AG04449 (cell line): ENCODE measurements around the gene RALGDS.

Experiments used
- CTCF ChIA-PET: fragments of 350-600 bp; formaldehyde crosslinking; extraction: SDS; loops from one replicate; lab custom pipeline; 2021; ENCODE audit warnings: antibody characterized with exemption; lab: Yijun Ruan, JAX
- POLR2A ChIA-PET: fragments of 400-600, 350-600 bp; formaldehyde crosslinking; extraction: SDS; loops from one replicate; lab custom pipeline; 2020; ENCODE audit warnings: antibody characterized with exemption, inconsistent platforms; lab: Yijun Ruan, JAX
- DNase-seq: peaks from one replicate; pipeline ENCODE4 v3.0.0-alpha.2; 2010; ENCODE audit warnings: low read depth, low spot score
- H3K4me3 ChIP-seq: 2 replicates; pipeline ENCODE4 v1.5.1; 2011; ENCODE audit warnings: low read depth, mild to moderate bottlenecking, control low read depth, low read length
- TF ChIP-seq, protein P1 (sequence below): IDR thresholded peaks from one replicate; pipeline ENCODE4 v1.5.1; 2011; ENCODE audit warnings: mild to moderate bottlenecking, moderate library complexity, low read length, control low read depth, inconsistent platforms; ENCODE audit not compliant: insufficient read depth; ENCODE audit errors: missing control alignments

The RALGDS gene

DNA sequence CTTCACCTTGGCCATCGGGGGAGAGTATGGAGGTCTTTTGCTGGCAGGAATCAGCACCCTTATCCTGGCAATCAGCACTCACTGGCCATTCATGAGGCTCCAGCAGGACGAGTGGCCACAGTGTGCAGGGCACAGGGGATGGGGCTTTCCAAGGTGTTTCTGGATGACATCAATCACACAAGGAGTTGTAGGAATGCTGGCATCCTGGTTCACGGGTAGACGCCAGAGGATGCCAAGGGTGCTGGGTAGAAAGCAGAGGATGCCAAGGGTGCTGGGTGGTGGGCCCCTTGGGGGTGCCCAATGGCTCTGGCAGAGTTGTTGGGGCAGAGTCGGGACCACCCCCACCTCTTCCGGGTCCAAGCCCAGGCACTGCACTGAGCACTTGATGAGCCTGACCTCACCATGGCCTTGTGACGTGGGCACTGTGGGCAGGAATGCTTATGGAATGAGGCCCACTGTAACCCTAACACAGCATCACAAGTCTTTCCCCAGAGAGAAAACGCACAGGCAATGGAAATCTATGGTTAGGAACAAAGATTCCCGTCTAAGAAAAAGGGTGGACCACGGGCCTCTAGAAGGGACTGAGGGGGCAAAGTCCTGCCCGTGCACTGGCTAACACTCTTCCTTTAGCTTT, 30.2 kb downstream of the RALGDS start:
- H3K4me3 ChIP-seq: no peak overlapping the region
- POLR2A ChIA-PET: no interaction called here
- TF ChIP-seq, protein P1, sequence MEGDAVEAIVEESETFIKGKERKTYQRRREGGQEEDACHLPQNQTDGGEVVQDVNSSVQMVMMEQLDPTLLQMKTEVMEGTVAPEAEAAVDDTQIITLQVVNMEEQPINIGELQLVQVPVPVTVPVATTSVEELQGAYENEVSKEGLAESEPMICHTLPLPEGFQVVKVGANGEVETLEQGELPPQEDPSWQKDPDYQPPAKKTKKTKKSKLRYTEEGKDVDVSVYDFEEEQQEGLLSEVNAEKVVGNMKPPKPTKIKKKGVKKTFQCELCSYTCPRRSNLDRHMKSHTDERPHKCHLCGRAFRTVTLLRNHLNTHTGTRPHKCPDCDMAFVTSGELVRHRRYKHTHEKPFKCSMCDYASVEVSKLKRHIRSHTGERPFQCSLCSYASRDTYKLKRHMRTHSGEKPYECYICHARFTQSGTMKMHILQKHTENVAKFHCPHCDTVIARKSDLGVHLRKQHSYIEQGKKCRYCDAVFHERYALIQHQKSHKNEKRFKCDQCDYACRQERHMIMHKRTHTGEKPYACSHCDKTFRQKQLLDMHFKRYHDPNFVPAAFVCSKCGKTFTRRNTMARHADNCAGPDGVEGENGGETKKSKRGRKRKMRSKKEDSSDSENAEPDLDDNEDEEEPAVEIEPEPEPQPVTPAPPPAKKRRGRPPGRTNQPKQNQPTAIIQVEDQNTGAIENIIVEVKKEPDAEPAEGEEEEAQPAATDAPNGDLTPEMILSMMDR: no peak
- CTCF ChIA-PET: interaction anchor here (1.0 to 2.7 kb wide), 4 partner anchors 11 to 57 kb away, joined by 5 to 16 read pairs (median 8); no protein-coding TSS in a partner anchor
- DNase-seq: no peak

DNA sequence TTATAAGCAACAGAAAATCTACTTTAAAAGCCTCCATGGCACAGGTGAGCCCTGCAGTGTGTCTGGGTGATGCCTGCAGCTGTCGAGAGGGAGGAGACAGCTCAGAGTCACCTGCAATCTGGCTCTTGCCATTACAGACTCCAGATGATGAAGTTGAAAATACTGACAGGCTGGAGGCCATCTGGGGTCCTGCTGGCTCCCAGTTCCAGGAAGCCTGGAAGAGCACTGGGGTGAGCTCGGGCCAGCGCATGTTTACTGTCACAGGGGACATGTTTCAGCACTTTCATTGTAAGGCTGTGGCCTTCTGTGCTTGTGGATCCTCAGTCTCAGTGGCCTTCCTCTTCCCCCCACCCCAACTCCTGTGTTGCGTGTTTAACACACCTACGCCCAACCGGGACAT, 30.9 kb downstream of the RALGDS start:
- no peak for DNase-seq
- TF ChIP-seq, protein P1: no peak
- H3K4me3 ChIP-seq: no peak overlapping the region
- POLR2A ChIA-PET: no interaction called here
- CTCF ChIA-PET: interaction anchor here (2.7 kb wide), 1 partner anchor 13 kb away, joined by 16 read pairs; no protein-coding TSS in a partner anchor

DNA sequence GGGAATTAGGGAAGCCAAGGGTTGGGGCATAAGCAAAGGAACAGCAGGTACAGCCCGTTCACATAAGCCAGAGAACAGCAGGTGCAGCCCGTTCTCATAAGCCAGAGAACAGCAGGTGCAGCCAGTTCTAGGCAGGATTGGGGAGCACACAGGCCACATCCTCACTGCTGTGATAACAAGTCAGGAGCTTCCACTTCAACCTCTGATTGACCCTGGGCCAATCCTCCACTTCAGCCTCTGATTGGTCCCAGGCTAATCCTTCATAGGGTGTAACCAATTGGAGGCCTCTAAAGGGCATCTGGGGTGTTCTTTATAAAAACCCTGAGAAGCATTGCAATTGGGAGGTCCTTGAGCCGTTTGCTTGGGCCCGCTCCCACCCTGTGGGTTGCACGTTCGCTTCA, 31.8 kb downstream of the RALGDS start:
- no peak for DNase-seq
- ChIA-PET POLR2A (no interaction called here), CTCF (interaction anchor here (1.4 to 2.7 kb wide), 2 partner anchors 14 to 55 kb away, joined by 4 to 16 read pairs; no protein-coding TSS in a partner anchor)
- no peak overlapping the region for H3K4me3 ChIP-seq
- TF ChIP-seq, protein P1: no peak

DNA sequence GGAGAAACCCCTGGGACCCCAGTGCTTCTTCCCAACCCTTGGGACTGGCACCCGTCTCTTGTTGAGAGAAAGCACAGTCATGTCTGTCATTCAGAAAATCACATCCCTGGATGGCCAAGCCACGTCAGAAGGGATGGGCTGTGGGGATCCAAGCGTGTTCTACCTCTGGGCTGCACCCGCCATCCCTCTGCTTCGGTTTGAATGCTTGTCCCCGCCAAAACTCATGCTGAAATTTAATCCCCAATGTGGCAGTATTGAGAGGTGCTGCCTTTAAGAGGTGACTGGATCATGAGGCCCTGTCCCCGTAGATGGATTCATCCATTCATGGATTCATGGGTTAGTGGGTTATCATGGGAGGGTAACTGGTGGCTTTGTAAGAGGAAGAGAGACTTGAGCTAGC, 32.3 kb downstream of the RALGDS start:
- no peak for DNase-seq
- CTCF ChIA-PET: interaction anchor here (1.4 to 2.7 kb wide), 2 partner anchors 14 to 56 kb away, joined by 4 to 16 read pairs; no protein-coding TSS in a partner anchor
- TF ChIP-seq, protein P1: no peak

DNA sequence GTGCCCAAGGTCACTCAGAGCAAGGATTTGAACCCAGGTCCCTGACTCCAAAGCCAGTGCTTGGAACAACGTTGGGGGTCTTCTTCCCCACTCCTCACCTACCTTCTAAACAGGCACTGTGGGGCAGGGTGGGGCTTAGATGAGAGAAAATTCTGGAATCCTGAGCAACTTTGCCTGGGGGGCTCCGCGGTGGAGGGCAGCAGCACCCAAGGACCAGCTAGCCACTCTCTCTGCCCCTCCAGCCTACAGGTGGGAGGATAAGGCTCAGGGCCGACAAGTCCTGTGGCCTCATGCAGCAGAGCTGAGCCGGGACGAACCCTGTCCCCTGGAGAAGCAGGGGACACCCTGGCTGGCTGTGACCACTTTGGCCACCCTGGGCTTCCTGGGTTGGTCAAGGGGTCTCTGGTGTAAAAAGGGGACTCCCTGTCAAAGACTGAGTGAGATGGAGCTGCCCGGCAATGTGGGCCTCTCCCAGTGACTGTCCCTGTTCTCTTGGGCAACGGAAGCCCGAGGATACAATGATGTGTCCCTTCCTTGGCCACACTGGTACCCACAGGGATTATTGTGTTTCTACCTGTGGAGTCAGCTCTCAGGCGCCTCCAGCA, 32.8 kb downstream of the RALGDS start:
- ChIA-PET CTCF (interaction anchor here (1.4 to 2.7 kb wide), 3 partner anchors 14 to 56 kb away, joined by 4 to 16 read pairs (median 4); no protein-coding TSS in a partner anchor), POLR2A (no interaction called here)
- no peak for DNase-seq
- TF ChIP-seq, protein P1: no peak
- H3K4me3 ChIP-seq: no peak overlapping the region

More for the DNA sequence above, 32.3 kb downstream of the RALGDS start:
- POLR2A ChIA-PET: no interaction called here
- no peak overlapping the region for H3K4me3 ChIP-seq
